Endodermal cell (in vitro differentiated cells): ENCODE results near the gene GALNT14. TPM values are rescaled to one million over a fixed set of nuclear protein-coding genes. Genes with fewer than 3 reads are reported as not detected.

Experiments used
- DNase-seq: peaks from one replicate; pipeline ENCODE4 v3.0.0-alpha.2; 2017
- H3K27ac ChIP-seq: 2 replicates; pipeline ENCODE4 v1.5.1; 2013; ENCODE audit warnings: mild to moderate bottlenecking, low read depth, low read length, moderate library complexity
- H3K27me3 ChIP-seq: 2 replicates; pipeline ENCODE4 v1.6.1; 2013; ENCODE audit warnings: mild to moderate bottlenecking, low read length, moderate library complexity; ENCODE audit not compliant: insufficient read depth, control insufficient read depth, poor library complexity, severe bottlenecking
- H3K36me3 ChIP-seq: 2 replicates; pipeline ENCODE4 v1.7.0; 2013; ENCODE audit warnings: mild to moderate bottlenecking, low read length, moderate library complexity; ENCODE audit not compliant: control insufficient read depth, insufficient read depth
- H3K4me1 ChIP-seq: one replicate; pipeline ENCODE4 v1.7.0; 2013; ENCODE audit warnings: low read length; ENCODE audit not compliant: control insufficient read depth, insufficient read depth
- H3K4me3 ChIP-seq: 2 replicates; pipeline ENCODE4 v1.5.1; 2013; ENCODE audit warnings: mild to moderate bottlenecking, low read length, moderate library complexity
- H3K9ac ChIP-seq: 2 replicates; pipeline ENCODE4 v1.6.1; 2013; ENCODE audit warnings: mild to moderate bottlenecking, low read length, moderate library complexity; ENCODE audit not compliant: poor library complexity, severe bottlenecking; ENCODE audit errors: extremely low read depth
- H3K9me3 ChIP-seq: 2 replicates; pipeline ENCODE4 v1.6.1; 2013; ENCODE audit warnings: mild to moderate bottlenecking, low read length, moderate library complexity; ENCODE audit not compliant: control insufficient read depth
- H3K27ac Mint-ChIP-seq: 2 replicates; pipeline ENCODE4 v1.8.0; 2020; ENCODE audit warnings: mixed read lengths
- H3K27me3 Mint-ChIP-seq: 2 replicates; pipeline ENCODE4 v1.8.0; 2021; ENCODE audit warnings: mild to moderate bottlenecking, mixed read lengths; ENCODE audit not compliant: insufficient read depth
- H3K36me3 Mint-ChIP-seq: 2 replicates; pipeline ENCODE4 v1.8.0; 2020; ENCODE audit warnings: low read depth, mixed read lengths
- H3K4me1 Mint-ChIP-seq: 2 replicates; pipeline ENCODE4 v1.8.0; 2020; ENCODE audit warnings: mixed read lengths
- H3K4me3 Mint-ChIP-seq: 2 replicates; pipeline ENCODE4 v1.8.0; 2020; ENCODE audit warnings: mild to moderate bottlenecking, moderate library complexity, mixed read lengths
- H3K9me3 Mint-ChIP-seq: 2 replicates; pipeline ENCODE4 v1.8.0; 2020; ENCODE audit warnings: mild to moderate bottlenecking, mixed read lengths
- WGBS, 2 experiments: methylation state at CpG; one replicate each; pipeline versions ENCODE4 v1.1.5 to v1.1.7; 2013; ENCODE audit warnings: missing lambda C conversion rate in 2 of 2, mixed read lengths in 1 of 2; ENCODE audit not compliant: insufficient coverage in 1 of 2, insufficient read length in 1 of 2; 5-methylcytosine and 5-hydroxymethylcytosine counted together
- total RNA-seq, 2 donors: library from RNA; stranded (reverse); fragmentation: NEBNext Ultra II Directional in 1 of 2; extraction: Animal tissue kit (Norgen Biotek cat#: 25700) in 1 of 2; gene quantifications; 2 replicates in 1 of 2; 3 replicates in 1 of 2; pipeline ENCODE4 v1.2.1, GENCODE V29; 2021
- TF ChIP-seq, protein P1 (sequence below): fragments of 200-600 bp; sonication (generic); conservative IDR thresholded peaks from 2 replicates; pipeline ENCODE4 v1.5.0; 2021; ENCODE audit warnings: antibody characterized with exemption, mild to moderate bottlenecking

The GALNT14 gene
- total RNA-seq, 2 donors from 2014 or later, result 1.4 TPM

DNA sequence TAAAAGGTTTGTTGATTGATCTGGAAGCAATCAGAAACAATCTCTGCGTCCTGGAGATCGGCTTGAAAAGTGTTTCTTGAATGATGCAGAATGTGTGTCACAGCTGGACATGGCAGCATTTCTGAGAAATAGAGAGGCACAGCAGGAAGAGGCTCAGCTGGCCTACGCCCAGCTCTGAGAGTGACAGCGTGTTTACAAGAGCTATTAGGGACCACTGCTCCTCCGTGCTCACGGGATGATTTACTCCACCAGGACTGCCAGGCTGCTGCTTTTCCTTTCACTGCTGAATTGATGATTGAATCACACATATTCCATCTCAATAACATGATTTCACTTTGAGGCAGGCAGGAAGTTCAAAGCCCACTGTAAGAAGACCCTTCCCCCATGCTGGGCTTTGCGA lies 62.8 kb downstream of the GALNT14 start:
- Mint-ChIP-seq H3K27ac (no peak overlapping the region), H3K9me3 (no peaks in the 10 kb centered on the region), H3K36me3 (no peaks in the 10 kb centered on the region), H3K4me3 (no peak overlapping the region), H3K27me3 (peaks cover 4% of the 10 kb centered on the region), H3K4me1 (no peaks in the 10 kb centered on the region)
- DNase-seq, result no peak
- TF ChIP-seq, protein P1, sequence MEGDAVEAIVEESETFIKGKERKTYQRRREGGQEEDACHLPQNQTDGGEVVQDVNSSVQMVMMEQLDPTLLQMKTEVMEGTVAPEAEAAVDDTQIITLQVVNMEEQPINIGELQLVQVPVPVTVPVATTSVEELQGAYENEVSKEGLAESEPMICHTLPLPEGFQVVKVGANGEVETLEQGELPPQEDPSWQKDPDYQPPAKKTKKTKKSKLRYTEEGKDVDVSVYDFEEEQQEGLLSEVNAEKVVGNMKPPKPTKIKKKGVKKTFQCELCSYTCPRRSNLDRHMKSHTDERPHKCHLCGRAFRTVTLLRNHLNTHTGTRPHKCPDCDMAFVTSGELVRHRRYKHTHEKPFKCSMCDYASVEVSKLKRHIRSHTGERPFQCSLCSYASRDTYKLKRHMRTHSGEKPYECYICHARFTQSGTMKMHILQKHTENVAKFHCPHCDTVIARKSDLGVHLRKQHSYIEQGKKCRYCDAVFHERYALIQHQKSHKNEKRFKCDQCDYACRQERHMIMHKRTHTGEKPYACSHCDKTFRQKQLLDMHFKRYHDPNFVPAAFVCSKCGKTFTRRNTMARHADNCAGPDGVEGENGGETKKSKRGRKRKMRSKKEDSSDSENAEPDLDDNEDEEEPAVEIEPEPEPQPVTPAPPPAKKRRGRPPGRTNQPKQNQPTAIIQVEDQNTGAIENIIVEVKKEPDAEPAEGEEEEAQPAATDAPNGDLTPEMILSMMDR, result no peak
- 66 to 81% methylated on average over 7 of the region's 7 CpGs for WGBS, 2 experiments
- H3K27me3 ChIP-seq, result no peaks in the 10 kb centered on the region
- H3K27ac ChIP-seq, result no peak overlapping the region
- no peaks in the 10 kb centered on the region for H3K4me1 ChIP-seq
- H3K36me3 ChIP-seq, result no peaks in the 10 kb centered on the region
- H3K4me3 ChIP-seq, result no peak overlapping the region
- H3K9ac ChIP-seq, result no peak overlapping the region
- H3K9me3 ChIP-seq, result no peaks in the 10 kb centered on the region

DNA sequence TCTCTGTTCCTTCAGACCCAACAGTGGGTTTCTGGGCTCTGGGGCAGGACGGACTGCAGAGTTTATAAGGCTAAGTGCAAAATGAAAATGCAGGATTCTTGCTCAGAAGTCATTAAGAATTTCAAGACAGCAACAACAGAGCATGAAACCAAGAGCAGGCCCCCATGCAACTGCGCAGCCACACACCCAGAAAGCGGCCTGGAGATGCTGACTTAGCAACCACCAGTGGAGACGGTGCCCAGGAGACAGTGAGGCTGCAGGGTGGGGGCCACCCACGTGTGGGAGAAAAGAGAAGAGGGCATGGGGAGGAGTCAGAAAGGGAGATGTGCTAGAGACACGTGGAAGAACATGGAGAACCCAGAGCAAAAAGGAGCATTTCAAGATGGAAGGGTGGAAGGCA lies 66.5 kb downstream of the GALNT14 start:
- H3K27me3 Mint-ChIP-seq, result peaks cover 4% of the 10 kb centered on the region

DNA sequence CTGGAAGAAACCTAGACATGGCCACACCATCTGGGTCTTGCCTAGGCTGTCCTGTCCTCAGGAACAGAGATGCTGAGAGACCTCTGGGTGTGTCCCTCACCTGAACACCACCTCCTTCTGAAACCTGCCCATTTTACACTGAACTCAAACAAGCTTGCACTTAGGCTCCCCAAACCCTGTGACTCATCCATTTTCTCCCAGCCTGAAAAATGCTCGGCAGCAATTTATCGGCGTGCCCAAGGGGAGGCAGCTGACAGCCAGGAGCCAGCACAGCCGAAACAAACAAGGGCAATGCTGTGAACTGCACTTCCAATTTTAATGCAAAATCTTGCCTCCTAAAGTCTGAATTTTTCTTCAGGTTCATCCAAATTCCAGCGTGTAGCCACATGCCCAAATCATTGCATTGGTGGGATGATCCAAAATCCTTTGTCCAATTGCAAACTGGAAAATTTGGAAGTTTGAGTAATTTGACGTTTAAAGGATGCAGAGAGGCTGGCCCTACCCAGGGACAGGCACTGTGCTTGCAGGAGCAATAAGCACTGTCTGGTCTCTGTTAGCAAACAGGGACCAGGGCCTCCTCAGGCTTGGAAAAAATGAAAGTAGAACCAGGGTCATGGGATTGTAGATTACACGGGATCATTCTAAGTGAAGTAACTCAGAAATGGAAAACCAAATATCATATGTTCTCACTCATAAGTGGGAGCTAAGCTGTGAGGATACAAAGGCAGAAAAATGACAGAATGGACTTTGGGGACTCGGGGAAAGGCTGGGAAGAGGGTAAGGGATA lies 67.7 kb downstream of the GALNT14 start:
- no peak overlapping the region for H3K4me3 Mint-ChIP-seq

More for the DNA sequence above, 66.5 kb downstream of the GALNT14 start:
- no peaks in the 10 kb centered on the region for H3K27me3 ChIP-seq
- no peaks in the 10 kb centered on the region for H3K36me3 Mint-ChIP-seq
- H3K9me3 ChIP-seq, result no peaks in the 10 kb centered on the region
- H3K27ac ChIP-seq, result no peak overlapping the region
- H3K4me1 ChIP-seq, result no peaks in the 10 kb centered on the region
- WGBS, 2 experiments, result 82 to 88% methylated on average over 4 to 6 of the region's 6 CpGs
- no peak overlapping the region for H3K27ac Mint-ChIP-seq
- H3K4me3 ChIP-seq, result no peak overlapping the region
- no peak overlapping the region for H3K4me3 Mint-ChIP-seq
- TF ChIP-seq, protein P1, result no peak
- no peaks in the 10 kb centered on the region for H3K4me1 Mint-ChIP-seq
- DNase-seq, result no peak
- H3K9ac ChIP-seq, result no peak overlapping the region
- H3K9me3 Mint-ChIP-seq, result no peaks in the 10 kb centered on the region
- H3K36me3 ChIP-seq, result no peaks in the 10 kb centered on the region

More for the DNA sequence above, 67.7 kb downstream of the GALNT14 start:
- H3K36me3 Mint-ChIP-seq, result no peaks in the 10 kb centered on the region
- TF ChIP-seq, protein P1, result no peak
- Histone ChIP-seq H3K27ac (no peak overlapping the region), H3K4me1 (no peaks in the 10 kb centered on the region), H3K27me3 (no peaks in the 10 kb centered on the region), H3K9ac (no peak overlapping the region), H3K9me3 (no peaks in the 10 kb centered on the region), H3K36me3 (no peaks in the 10 kb centered on the region), H3K4me3 (no peak overlapping the region)
- H3K27me3 Mint-ChIP-seq, result no peaks in the 10 kb centered on the region
- no peaks in the 10 kb centered on the region for H3K4me1 Mint-ChIP-seq
- WGBS, 2 experiments, result 92 to 93% methylated on average over 6 to 8 of the region's 8 CpGs
- H3K27ac Mint-ChIP-seq, result no peak overlapping the region
- H3K9me3 Mint-ChIP-seq, result no peaks in the 10 kb centered on the region
- no peak for DNase-seq
